ENCODE results near the gene NHEJ1. TPM values are rescaled to one million over a fixed set of nuclear protein-coding genes. Genes with fewer than 3 reads are reported as not detected.

Gene NHEJ1
- total RNA-seq, 1 experiment from 2014 or later = 16.7 TPM

- H4K20me1 ChIP-seq (ENCODE audit: low read length) = no peaks in the 10 kb centered on the region
- no peaks in the 10 kb centered on the region for H3K9me3 ChIP-seq (ENCODE audit: low read length)
- no peaks in the 10 kb centered on the region for H3K27me3 ChIP-seq (ENCODE audit: low read length)
- no peaks in the 10 kb centered on the region for H3K9me2 ChIP-seq (replicated peaks; ENCODE audit: low read length)
- H3K79me2 ChIP-seq (ENCODE audit: low read length) = no peaks in the 10 kb centered on the region
- H3K27ac ChIP-seq (ENCODE audit: low read length) = no peak overlapping the region
- no peaks in the 10 kb centered on the region for H3K36me3 ChIP-seq (ENCODE audit: low read depth, low read length)
- no TSS peak for BruUV-seq (replicated peaks)
- H3K9ac ChIP-seq (ENCODE audit: low read length) = no peak overlapping the region
- CTCF ChIA-PET = interaction anchor here (0.5 kb wide), 1 partner anchor 543 kb away, joined by 5 read pairs; no protein-coding TSS in a partner anchor
- TF ChIP-seq EZH2 (IDR thresholded peaks at IDR 0.05; ENCODE audit: low read length, unreplicated experiment) (no peak), EZH2phosphoT487 (IDR thresholded peaks at IDR 0.05; ENCODE audit: borderline replicate concordance, low read length) (no peak), CTCF (conservative IDR thresholded peaks at IDR 0.05; ENCODE audit: low read depth, low read length) (no peak)
- H3K4me2 ChIP-seq (ENCODE audit: low read length) = no peak overlapping the region
- intact Hi-C loops (cut with micrococcal nuclease) = loop anchor here (5.0 kb wide), 1 partner anchor 35 kb away; the partner anchor contains the start of gene IHH
- H3K4me3 ChIP-seq (ENCODE audit: low read length) = no peak overlapping the region
- no peak overlapping the region for H2AFZ ChIP-seq (ENCODE audit: low read length)
- ATAC-seq = no peak
- no peak for DNase-seq
- no peaks in the 10 kb centered on the region for H3K4me1 ChIP-seq (ENCODE audit: insufficient read depth, low read length)
- POLR2A ChIA-PET (ENCODE audit: unreplicated experiment) = no interaction called here
- no peaks in the 10 kb centered on the region for H3F3A ChIP-seq (ENCODE audit: low read length, unreplicated experiment)
These were observed 133.0 kb downstream of the NHEJ1 start for GRCh38 chr2:219027511-219028055.

- no peak overlapping the region for H3K9ac ChIP-seq (ENCODE audit: low read length)
- no peaks in the 10 kb centered on the region for H3F3A ChIP-seq (ENCODE audit: low read length, unreplicated experiment)
- H3K9me3 ChIP-seq (ENCODE audit: low read length) = no peaks in the 10 kb centered on the region
- TF ChIP-seq EZH2 (IDR thresholded peaks at IDR 0.05; ENCODE audit: low read length, unreplicated experiment) (no peak), EZH2phosphoT487 (IDR thresholded peaks at IDR 0.05; ENCODE audit: borderline replicate concordance, low read length) (no peak), CTCF (conservative IDR thresholded peaks at IDR 0.05; ENCODE audit: low read depth, low read length) (no peak)
- H2AFZ ChIP-seq (ENCODE audit: low read length) = no peak overlapping the region
- H3K27ac ChIP-seq (ENCODE audit: low read length) = no peak overlapping the region
- ATAC-seq (no peak), DNase-seq (no peak)
- no TSS peak for BruUV-seq (replicated peaks)
- no peaks in the 10 kb centered on the region for H4K20me1 ChIP-seq (ENCODE audit: low read length)
- intact Hi-C loops (cut with micrococcal nuclease) = loop anchor here (5.0 kb wide), 1 partner anchor 35 kb away; the partner anchor contains the start of gene IHH
- POLR2A ChIA-PET (ENCODE audit: unreplicated experiment) = no interaction called here
- H3K4me2 ChIP-seq (ENCODE audit: low read length) = no peak overlapping the region
- no peaks in the 10 kb centered on the region for H3K27me3 ChIP-seq (ENCODE audit: low read length)
- no peaks in the 10 kb centered on the region for H3K36me3 ChIP-seq (ENCODE audit: low read depth, low read length)
- no peaks in the 10 kb centered on the region for H3K79me2 ChIP-seq (ENCODE audit: low read length)
- no peak overlapping the region for H3K4me3 ChIP-seq (ENCODE audit: low read length)
- CTCF ChIA-PET = interaction anchor here (0.5 to 0.7 kb wide), 2 partner anchors 130 to 542 kb away, joined by 4 to 5 read pairs; no protein-coding TSS in a partner anchor
- H3K9me2 ChIP-seq (replicated peaks; ENCODE audit: low read length) = no peaks in the 10 kb centered on the region
- H3K4me1 ChIP-seq (ENCODE audit: insufficient read depth, low read length) = no peaks in the 10 kb centered on the region
These were observed 133.7 kb downstream of the NHEJ1 start for GRCh38 chr2:219026946-219027345.

All from PC-3 (cell line).